ENCODE results near the gene MCHR2. TPM values are rescaled to one million over a fixed set of nuclear protein-coding genes. Genes with fewer than 3 reads are reported as not detected.

MCHR2 gene
- total RNA-seq, 4 donors from 2014 or later = not detected

DNA sequence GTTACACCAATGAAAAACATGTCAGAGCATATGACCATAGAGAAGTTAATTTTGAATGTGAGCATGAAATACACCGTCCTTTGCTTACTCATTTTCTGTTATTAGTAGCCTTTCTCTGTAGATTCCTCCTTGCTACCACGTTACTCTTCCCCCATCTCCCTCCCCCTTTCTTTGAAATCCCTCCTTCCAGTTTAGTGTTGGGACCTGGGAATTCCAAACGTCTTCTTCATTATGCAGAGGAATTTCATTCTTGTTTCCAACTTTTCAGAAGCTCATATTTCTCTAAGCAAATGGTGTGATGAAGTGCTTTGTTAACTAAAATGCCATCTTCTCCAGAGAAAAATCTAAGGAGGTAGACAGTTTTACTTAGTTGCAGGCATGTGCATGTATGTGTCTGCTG, 122.4 kb downstream of the MCHR2 start:
- no peaks in the 10 kb centered on the region for H3K9me3 ChIP-seq
- TF ChIP-seq CTCF (IDR thresholded peaks at IDR 0.05) = no peak
- TF ChIP-seq POLR2A (IDR thresholded peaks at IDR 0.05) = no peak
- 46 to 50% methylated on average over 3 of the region's 3 CpGs for WGBS, 2 donors
- no peaks in the 10 kb centered on the region for H3K27me3 ChIP-seq
- DNase-seq = no peak
- no peaks in the 10 kb centered on the region for H3K36me3 ChIP-seq
- H3K4me3 ChIP-seq (replicated peaks in 1 of 3) = no peak overlapping the region
- intact Hi-C loops (cut with DNase I) = no loop called here
- no peak overlapping the region for H3K27ac ChIP-seq
- no peaks in the 10 kb centered on the region for H3K4me1 ChIP-seq

Measured in thyroid gland (tissue), 4 donors.